Activated T-cell treated with anti-CD3 and anti-CD28 coated beads for 48 hours (primary cell): ENCODE results near the gene FBXW2.

Source experiments
- DNase-seq: peaks from one replicate; pipeline ENCODE4 v3.0.0-alpha.2; 2020; ENCODE audit warnings: low read depth

The FBXW2 gene

DNA sequence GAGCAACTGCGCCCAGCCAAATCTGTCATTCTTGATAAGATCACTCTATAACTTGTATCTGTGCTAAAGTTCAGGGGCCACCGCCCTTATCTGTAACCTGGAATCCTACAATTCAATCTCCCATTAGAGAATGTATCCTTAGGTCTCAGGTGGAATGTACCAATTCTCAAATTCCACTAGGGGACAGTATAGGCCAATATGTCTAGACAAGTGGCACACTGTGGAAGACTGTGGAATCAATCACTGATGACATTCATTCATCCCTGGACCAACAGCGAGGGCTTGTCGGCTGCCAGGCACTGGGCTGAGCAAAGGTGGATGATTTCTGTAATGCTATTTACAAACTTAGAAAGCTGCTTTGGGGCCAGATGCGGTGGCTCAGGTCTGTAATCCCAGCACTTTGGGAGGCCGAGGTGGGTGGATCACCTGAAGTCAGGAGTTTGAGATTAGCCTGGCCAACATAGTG is 50.2 kb downstream of the FBXW2 start:
- DNase-seq: no peak

- DNase-seq: no peak
Measured at GRCh38 chr9:120741701-120742100, 51.5 kb downstream of the FBXW2 start.

DNA sequence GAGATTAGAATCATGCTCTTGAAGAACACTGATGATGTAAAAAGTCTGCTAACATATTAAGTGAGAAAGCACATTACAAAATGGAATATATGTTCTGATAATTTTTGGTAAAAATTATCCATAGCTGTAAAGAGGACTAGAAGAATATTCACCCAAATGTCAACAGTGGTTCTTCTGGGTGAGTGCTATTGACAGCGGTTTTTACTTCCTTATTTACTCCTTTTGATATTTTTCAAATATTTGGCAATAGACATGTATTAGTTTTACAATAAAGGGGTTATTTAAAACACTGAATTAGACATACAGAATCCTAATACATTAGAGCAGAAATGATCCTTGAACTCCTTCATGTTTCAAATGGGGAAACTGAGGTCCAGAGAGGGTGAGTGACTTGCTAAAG is 52.0 kb downstream of the FBXW2 start:
- no peak for DNase-seq

DNA sequence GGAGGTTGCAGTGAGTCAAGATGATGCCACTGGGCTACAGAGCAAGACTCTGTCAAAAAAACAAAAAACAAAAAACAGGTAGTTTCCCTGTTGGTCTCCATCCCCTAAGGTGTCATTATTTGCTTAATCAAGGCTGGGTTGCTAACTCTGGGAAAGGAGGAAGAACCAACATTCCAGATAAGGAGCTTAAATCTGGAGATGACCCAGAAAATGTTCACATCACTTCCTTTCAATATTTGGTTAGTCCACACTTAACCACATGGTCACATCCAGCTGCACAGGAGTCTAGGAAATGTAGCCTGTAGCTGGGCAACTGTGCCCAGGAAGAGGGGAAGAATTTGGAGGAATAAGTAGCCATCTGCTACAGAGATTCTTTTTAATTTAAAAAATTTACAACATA is 53.1 kb downstream of the FBXW2 start:
- DNase-seq: no peak

GRCh38 chr9:120737416-120738165 is 55.6 kb downstream of the FBXW2 start:
- DNase-seq: no peak

DNA sequence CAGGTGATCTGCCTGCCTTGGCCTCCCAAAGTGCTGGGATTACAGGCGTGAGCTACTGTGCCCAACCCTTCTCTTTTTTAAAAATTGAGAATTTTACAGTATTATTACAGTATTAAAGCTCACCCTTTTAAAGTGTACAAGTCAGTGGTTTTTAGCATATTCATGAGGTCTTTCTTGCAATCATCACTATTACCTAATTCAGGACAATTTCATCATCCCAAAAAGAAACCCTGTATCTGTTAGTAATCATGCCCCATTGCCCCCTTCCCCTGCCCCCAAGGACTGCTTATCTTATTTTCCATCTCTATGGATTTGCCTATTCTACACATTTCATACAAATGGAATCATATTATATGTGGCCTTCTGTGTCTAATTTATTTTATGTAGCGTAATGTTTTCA is 56.3 kb downstream of the FBXW2 start:
- DNase-seq: no peak

DNA sequence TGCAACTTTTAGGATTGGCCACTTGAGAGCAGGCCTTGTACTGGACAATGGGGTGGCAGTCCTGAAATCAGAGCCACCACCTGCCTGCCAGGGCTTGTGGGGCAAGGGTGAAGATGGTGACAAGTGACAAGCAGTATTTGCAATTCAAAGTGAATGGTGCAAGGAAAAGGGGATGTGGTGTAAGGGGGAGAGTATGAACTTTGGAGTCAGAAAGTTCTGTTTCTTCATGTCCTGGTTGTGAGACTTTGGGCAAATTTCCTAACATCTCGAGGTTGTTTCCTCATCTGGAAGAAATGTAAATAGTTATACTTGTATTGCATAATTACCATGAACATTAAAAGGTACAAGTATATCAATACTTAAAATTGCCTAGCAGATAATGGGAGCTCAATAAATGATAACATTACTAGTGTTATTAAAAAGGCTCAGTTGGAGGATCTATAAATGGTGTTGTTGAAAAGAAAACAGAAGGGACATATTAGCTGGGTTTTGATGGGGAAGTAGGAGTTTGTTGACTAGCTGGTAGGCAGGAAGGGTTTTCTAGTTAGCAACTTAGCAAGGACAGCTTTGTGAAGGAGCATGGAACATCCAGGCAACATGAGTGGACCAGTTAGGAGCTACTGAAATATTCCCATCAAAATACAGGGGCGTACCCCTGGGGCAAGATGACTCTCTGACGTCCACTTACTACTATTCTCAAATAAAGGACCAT is 57.6 kb downstream of the FBXW2 start:
- DNase-seq: no peak

GRCh38 chr9:120734607-120735410 is 58.4 kb downstream of the FBXW2 start:
- DNase-seq: no peak

DNA sequence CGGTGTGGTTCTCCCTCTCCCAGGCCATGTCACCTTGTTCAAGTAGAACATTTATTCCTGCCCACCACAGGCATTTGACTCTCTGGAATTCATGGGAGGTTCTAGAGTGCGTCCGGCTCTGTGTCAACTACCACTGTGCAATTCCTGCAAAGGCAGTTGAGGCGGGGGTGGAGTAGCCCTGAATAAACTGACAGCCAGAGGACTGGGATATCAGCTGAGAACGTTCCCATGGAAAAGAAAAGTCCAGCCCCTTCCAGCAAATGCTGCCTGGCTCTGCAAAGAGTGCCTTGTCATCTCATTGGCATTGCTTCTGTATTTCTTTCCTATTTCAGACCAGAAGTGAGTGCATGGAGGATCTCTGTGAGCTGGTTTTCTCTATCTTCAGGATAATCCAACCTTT is 60.0 kb downstream of the FBXW2 start:
- DNase-seq: no peak

GRCh38 chr9:120730654-120731514 is 62.3 kb downstream of the FBXW2 start:
- DNase-seq: no peak

DNA sequence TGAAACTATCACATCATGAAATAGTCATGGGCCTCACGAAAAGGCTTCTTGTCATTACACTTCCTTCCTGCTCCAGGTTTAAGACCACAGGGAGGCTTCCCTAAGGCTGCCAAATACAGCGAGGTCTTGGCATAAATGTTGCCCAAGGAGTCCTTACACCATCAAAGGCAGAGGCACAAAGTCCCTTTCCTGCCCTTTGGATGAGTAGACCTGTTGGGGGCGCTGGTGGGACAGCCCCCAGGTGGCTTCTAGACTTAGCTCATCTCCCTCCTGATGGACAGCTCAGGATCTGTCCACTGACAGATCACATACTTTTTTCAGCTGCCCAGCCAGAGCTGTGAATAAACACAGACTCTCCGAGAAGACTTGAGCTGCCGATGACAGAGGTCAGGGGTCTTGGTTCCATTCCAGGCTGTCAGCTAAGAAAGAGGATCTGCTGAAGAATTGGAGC is 63.4 kb downstream of the FBXW2 start:
- DNase-seq: no peak

DNA sequence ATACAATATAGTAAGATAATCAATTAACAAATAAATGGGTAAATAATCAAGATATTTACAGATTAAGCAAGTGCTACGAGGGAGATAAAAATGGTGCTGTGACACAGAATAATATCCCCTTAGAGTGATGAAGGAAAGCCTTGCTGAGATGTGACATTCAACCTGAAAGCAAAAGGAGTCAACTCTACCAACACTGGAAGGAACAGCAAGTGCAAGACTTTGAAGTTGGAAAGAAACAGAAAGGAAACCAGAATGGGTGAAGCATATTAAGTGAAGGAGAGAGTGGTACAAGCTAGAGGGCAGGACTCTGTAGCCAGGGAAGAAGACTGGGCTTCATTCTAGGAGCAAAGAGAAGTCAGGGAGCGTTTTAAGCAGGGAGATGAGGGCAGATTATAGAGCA is 66.7 kb downstream of the FBXW2 start:
- no peak for DNase-seq

DNA sequence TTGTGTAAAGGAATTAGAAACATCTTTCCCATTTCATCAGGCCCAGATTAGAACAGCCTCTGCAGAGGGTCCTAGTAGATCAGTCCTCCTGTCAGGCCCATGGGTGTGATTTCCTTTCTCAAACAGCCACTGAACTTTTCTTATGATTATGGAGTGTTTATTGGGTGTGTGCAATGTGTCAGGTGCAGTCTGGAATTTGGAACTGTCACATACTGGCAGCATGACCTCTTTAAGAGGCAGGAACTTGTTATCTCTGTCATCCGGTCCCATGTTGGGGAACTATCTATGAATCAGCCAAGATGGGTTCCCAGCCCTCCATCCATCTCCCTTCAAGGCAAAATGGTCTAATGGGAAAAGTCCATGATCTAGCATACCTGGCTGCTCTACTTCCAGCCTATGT is 67.3 kb downstream of the FBXW2 start:
- DNase-seq: no peak

DNA sequence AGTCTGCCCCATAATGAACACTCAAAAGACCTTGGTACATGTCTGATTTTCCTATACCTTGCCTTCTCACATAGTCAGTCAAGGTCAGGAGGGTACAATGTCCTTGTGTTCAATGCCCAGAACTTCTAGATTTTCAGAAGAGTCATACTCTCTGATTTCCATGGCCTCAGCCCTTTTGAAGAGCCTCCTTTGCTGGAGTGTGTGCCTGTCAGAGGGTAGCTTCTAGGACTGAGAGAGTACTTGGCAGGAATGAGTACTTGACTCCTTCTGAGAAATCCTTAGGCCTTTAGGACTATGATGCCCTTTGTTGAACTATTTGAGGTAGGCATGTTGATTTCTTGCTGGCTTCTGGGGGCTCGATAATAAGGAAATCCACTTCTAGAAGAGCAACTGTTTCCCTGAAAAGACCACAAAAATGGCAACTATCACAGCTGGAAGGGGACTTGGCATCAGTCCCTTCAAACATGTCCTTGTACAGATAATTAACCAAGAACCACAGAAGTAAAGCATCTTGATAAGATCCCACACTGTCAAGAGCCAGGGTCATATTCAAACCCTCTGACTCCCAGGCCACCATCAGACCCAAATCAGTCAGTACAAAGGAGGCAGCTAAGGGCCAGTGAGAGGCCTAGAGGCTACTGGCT is 68.3 kb downstream of the FBXW2 start:
- no peak for DNase-seq

DNA sequence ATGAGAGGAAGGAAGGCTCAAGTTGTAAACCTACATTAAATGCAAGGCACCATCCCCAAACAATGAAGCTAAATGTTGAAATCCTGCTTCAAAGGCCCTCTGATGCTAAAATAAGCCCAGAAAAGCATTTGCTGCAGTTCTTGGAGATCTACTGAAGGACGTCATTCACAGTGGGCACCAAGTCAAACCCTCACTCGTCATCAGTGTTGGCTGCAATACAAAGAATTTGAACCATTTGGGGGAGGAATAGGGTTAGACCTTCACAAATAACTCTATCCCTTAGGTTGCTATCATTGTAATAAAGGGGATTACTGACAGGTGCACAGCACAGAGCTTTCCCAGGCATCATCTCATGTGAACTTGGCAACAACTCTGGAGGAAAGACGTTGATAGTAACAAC is 69.7 kb downstream of the FBXW2 start:
- no peak for DNase-seq

DNA sequence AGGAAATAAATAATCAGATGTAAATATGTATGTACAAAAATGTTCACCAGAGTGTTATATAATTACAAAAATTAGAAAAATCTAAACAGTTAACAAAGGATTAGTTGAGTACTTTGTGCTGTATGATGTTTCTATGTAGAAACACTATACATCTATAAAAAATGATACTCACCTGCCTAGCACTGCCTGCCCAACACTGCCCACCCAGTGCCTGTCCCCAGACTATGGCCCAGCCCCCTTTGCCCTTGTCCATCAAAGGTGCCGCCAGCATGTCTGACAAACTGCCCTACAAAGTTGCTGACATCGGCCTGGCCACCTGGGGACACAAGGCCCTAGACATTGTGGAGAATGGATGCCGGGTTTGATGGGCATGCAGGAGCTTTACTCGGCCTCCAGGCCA is 72.8 kb downstream of the FBXW2 start:
- DNase-seq: no peak

- DNase-seq: no peak
Measured at GRCh38 chr9:120718316-120718715, 74.9 kb downstream of the FBXW2 start.

GRCh38 chr9:120717176-120717575 is 76.0 kb downstream of the FBXW2 start:
- no peak for DNase-seq

DNA sequence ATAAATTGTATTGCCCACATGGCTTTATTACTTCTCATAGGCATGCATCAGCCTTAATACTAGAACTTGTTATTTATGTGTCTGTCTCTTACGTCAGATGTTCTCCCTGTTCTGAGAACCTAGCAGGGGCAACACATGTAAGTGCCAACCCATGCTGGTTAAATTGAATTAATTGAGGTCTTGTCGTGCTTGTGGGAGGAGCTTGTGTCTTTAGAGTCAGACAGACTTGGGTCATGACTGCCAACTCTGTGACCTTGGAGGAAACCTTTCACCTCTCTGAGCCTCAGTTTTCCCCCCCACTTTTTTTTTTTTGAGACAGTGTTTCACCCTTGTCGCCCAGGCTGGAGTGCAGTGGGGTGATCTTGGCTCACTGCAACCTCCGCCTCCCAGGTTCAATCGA is 76.7 kb downstream of the FBXW2 start:
- no peak for DNase-seq

GRCh38 chr9:120715389-120715924 is 77.8 kb downstream of the FBXW2 start:
- no peak for DNase-seq

- DNase-seq: no peak
Measured at GRCh38 chr9:120714846-120715388, 78.3 kb downstream of the FBXW2 start.
